Thyroid gland (tissue), 4 donors: ENCODE results near the gene MARK3. TPM values are rescaled to one million over a fixed set of nuclear protein-coding genes. Genes with fewer than 3 reads are reported as not detected.

Experiments used
- DNase-seq, 2 donors: peaks; one replicate each; pipeline ENCODE4 v3.0.0-alpha.2; 2019
- H3K27ac ChIP-seq, 3 donors: fragments of 200-600 bp; sonication (generic); 1 replicate in 2 of 3; 2 replicates in 1 of 3; pipeline ENCODE4 v1.5.1; 2016 to 2019; ENCODE audit warnings: mild to moderate bottlenecking in 1 of 3, moderate library complexity in 1 of 3
- H3K27me3 ChIP-seq: fragments of 200-600 bp; sonication (generic); one replicate; pipeline ENCODE4 v1.5.1; 2019
- H3K36me3 ChIP-seq, 2 donors: fragments of 200-600 bp; sonication (generic); one replicate each; pipeline ENCODE4 v1.5.1; 2016 to 2019
- H3K4me1 ChIP-seq, 2 donors: fragments of 200-600 bp; sonication (generic); one replicate each; pipeline ENCODE4 v1.5.1; 2017 to 2019
- H3K4me3 ChIP-seq, 3 donors: fragments of 200-600 bp; sonication (generic); replicated peaks in 1 of 3; 1 replicate in 2 of 3; 2 replicates in 1 of 3; pipeline ENCODE4 v1.5.1; 2016; ENCODE audit warnings: mild to moderate bottlenecking in 1 of 3
- H3K9me3 ChIP-seq: fragments of 200-600 bp; sonication (generic); one replicate; pipeline ENCODE4 v1.5.1; 2017
- CTCF ChIP-seq, 6 experiments: fragments of 200-600 bp in 3 of 6; fragments of 450-650 bp in 3 of 6; sonication (generic) in 3 of 6; IDR thresholded peaks; one replicate each; pipeline ENCODE4 v1.5.1; 2016 to 2019; ENCODE audit warnings: antibody characterized with exemption in 6 of 6, mild to moderate bottlenecking in 2 of 6, inconsistent platforms in 1 of 6, moderate library complexity in 1 of 6
- POLR2A ChIP-seq, 2 donors: fragments of 450-650 bp; IDR thresholded peaks; one replicate each; pipeline ENCODE4 v1.6.1; 2017; ENCODE audit warnings: antibody characterized with exemption in 2 of 2, mild to moderate bottlenecking in 2 of 2, moderate library complexity in 1 of 2
- WGBS, 2 donors: methylation state at CpG; one replicate each; pipeline ENCODE4 v1.1.5; 2017; 5-methylcytosine and 5-hydroxymethylcytosine counted together
- intact Hi-C: fragments of 100-400 bp; cut with DNase I; formaldehyde crosslinking; loops from one replicate; pipeline ENCODE4 v1.15.1; 2023
- total RNA-seq, 4 donors: library from RNA; depleted of rRNA; stranded (reverse); fragments of >200 nt; gene quantifications; one replicate each; pipeline ENCODE4 v1.2.3, GENCODE V29; 2016

MARK3 gene
- total RNA-seq, 4 donors from 2014 or later = 105 to 164 (median 114) TPM

DNA sequence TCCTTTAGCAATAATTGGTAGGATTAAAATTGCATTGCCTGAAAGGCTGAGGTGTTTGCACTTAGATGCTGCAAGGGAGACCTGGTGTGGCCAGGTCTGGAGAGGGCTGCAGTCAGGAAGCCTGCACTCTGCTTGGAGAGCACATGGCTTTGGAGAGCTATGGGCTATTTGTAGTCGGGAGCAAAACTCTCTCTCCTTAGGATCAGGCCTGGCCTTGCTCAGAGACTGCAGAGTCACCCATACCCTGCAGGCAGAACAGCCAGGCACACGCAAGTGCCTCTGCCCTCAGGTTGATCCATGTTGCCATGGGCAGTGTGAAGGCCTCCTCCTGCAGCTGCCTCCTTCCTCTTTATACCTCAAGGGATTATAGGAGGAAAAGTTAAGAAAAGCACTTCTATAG lies 110.6 kb downstream of the MARK3 start:
- peaks cover 14 to 28% of the 10 kb centered on the region in 2 donors for H3K36me3 ChIP-seq
- 53 to 64% methylated on average over 2 of the region's 2 CpGs for WGBS, 2 donors
- H3K9me3 ChIP-seq = no peaks in the 10 kb centered on the region
- intact Hi-C loops = no loop called here
- H3K4me3 ChIP-seq = no peak overlapping the region
- TF ChIP-seq CTCF (IDR thresholded peaks at IDR 0.05) (no peak), POLR2A (IDR thresholded peaks at IDR 0.05) (no peak)
- H3K27ac ChIP-seq = no peak overlapping the region
- no peak for DNase-seq
- peaks cover 6 to 9% of the 10 kb centered on the region in 2 donors for H3K4me1 ChIP-seq
- H3K27me3 ChIP-seq = no peaks in the 10 kb centered on the region

GRCh38 chr14:103496776-103497175 lies 111.6 kb downstream of the MARK3 start:
- Histone ChIP-seq H3K9me3 (no peaks in the 10 kb centered on the region), H3K27ac (no peak overlapping the region), H3K4me1 (peaks cover 8 to 9% of the 10 kb centered on the region in 2 donors), H3K27me3 (no peaks in the 10 kb centered on the region), H3K36me3 (peaks cover 14 to 29% of the 10 kb centered on the region in 2 donors), H3K4me3 (no peak overlapping the region)
- no peak for DNase-seq
- TF ChIP-seq CTCF (IDR thresholded peaks at IDR 0.05) = no peak
- TF ChIP-seq POLR2A (IDR thresholded peaks at IDR 0.05) = no peak
- WGBS, 2 donors = 0% methylated on average over 1 of the region's 1 CpG
- intact Hi-C loops = no loop called here

GRCh38 chr14:103499709-103500108 lies 114.5 kb downstream of the MARK3 start:
- Histone ChIP-seq H3K4me3 (no peak overlapping the region), H3K4me1 (peaks cover 8 to 9% of the 10 kb centered on the region in 2 donors), H3K27me3 (no peaks in the 10 kb centered on the region), H3K36me3 (peaks cover 32 to 47% of the 10 kb centered on the region in 2 donors), H3K9me3 (no peaks in the 10 kb centered on the region), H3K27ac (peak overlapping the region in 1 of 3 donors; percentile 21)
- intact Hi-C loops = loop anchor here (2.0 kb wide), 1 partner anchor 47 kb away; no protein-coding TSS in a partner anchor
- DNase-seq = no peak
- TF ChIP-seq CTCF (IDR thresholded peaks at IDR 0.05) (no peak), POLR2A (IDR thresholded peaks at IDR 0.05) (no peak)
- WGBS, 2 donors = 56 to 65% methylated on average over 10 of the region's 10 CpGs

DNA sequence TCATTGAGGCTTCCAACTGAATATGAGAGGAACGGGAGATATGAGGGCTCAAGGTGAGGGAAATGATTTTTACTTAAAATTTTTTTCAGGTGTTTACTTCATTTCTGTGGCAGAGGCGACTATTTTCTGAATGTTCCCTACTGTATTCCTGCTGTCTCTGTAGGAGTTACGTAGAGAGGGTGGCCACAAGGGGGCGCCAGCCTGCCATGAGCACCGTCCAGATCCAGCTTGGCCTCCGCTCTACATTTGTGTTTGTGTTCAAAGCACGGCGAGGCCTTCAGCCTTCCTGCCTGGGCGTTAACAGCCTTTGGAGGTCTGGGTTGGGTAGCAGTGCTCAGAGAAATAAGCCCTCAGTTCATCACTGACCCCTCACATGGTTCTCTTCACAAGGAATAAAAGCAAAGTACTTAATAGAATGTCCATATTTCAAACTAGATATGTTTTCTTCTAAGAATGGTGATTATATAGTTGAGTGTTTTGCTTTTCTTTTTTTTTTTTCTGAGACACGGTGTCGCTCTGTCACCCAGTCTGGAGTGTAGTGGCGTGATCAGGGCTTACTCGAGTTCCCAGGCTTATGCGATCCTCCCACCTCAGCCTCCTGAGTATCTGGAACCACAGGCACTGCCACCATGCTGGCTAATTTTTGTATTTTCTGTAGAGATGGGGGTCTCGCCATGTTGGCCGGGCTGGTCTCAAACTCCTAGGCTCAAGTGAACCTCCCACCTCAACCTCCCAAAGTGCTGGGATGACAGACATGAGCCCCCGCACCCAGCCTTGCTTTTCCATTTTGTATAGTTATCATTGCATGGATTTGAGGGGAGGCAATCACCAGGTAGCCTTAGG lies 115.2 kb downstream of the MARK3 start:
- intact Hi-C loops = loop anchor here (2.0 kb wide), 1 partner anchor 46 kb away; no protein-coding TSS in a partner anchor
- peak; percentile 82 to 94 (median 91) for TF ChIP-seq CTCF (IDR thresholded peaks at IDR 0.05)
- no peak for TF ChIP-seq POLR2A (IDR thresholded peaks at IDR 0.05)
- peaks cover 32 to 46% of the 10 kb centered on the region in 2 donors for H3K36me3 ChIP-seq
- peak overlapping the region; percentile 6 to 46 (median 21) for H3K27ac ChIP-seq
- WGBS, 2 donors = 35 to 39% methylated on average over 17 of the region's 17 CpGs
- peaks cover 8 to 9% of the 10 kb centered on the region in 2 donors for H3K4me1 ChIP-seq
- H3K27me3 ChIP-seq = no peaks in the 10 kb centered on the region
- peak; percentile 94 for DNase-seq
- no peak overlapping the region for H3K4me3 ChIP-seq
- H3K9me3 ChIP-seq = no peaks in the 10 kb centered on the region
